K562 (cell line): ENCODE results near the gene JADE2. TPM values are rescaled to one million over a fixed set of nuclear protein-coding genes. Genes with fewer than 3 reads are reported as not detected.

Experiments used
- ADNP ChIP-seq: fragments of 200-800 bp; sonication (Bioruptor generic); IDR thresholded peaks from 2 replicates; pipeline ENCODE4 v1.6.1; 2016; ENCODE audit warnings: missing genetic modification characterization, missing compliant biosample characterization
- CBFA2T3 ChIP-seq: fragments of 450-650 bp; IDR thresholded peaks from 2 replicates; pipeline ENCODE4 v1.6.1; 2017
- ELF4 ChIP-seq: fragments of 450-650 bp; formaldehyde crosslinking; IDR thresholded peaks from 2 replicates; pipeline ENCODE4 v1.4.0; 2022; ENCODE audit warnings: missing genetic modification characterization
- GTF2F1 ChIP-seq: IDR thresholded peaks from 2 replicates; pipeline ENCODE4 v1.6.1; 2011; ENCODE audit warnings: low read depth, low read length, improper control_type of control experiment
- MECOM ChIP-seq: fragments of 250-450 bp; sonication (Bioruptor Pico); IDR thresholded peaks from 2 replicates; pipeline ENCODE4 v1.8.0; 2022; ENCODE audit warnings: inconsistent platforms
- NCOA4 ChIP-seq: fragments of 450-650 bp; IDR thresholded peaks from 2 replicates; pipeline ENCODE4 v1.6.1; 2018; ENCODE audit warnings: mild to moderate bottlenecking; ENCODE audit not compliant: partially characterized antibody
- NCOR1 ChIP-seq: fragments of 450-650 bp; IDR thresholded peaks from 2 replicates; pipeline ENCODE4 v1.6.1; 2016; ENCODE audit warnings: mild to moderate bottlenecking, moderate library complexity
- NFE2L1 ChIP-seq: fragments of 450-650 bp; IDR thresholded peaks from 2 replicates; pipeline ENCODE4 v1.6.1; 2016; ENCODE audit warnings: missing genetic modification characterization, low read depth, mild to moderate bottlenecking, missing compliant biosample characterization, moderate library complexity, borderline replicate concordance
- PCBP2 ChIP-seq: fragments of 200-400 bp; formaldehyde crosslinking; IDR thresholded peaks from 2 replicates; pipeline ENCODE4 v1.6.1; 2018; ENCODE audit warnings: low read length, low read depth, mild to moderate bottlenecking, moderate library complexity; ENCODE audit not compliant: poor library complexity, severe bottlenecking
- SMAD3 ChIP-seq: fragments of 450-650 bp; formaldehyde crosslinking; conservative IDR thresholded peaks from 2 replicates; pipeline ENCODE4 v1.4.0; 2020; ENCODE audit warnings: mild to moderate bottlenecking
- SP1 ChIP-seq: sonication (generic); formaldehyde crosslinking; IDR thresholded peaks from 2 replicates; pipeline ENCODE4 v1.8.1; 2022; ENCODE audit warnings: mild to moderate bottlenecking, missing genetic modification reagents
- SRSF9 ChIP-seq: fragments of 200-400 bp; formaldehyde crosslinking; IDR thresholded peaks from 2 replicates; pipeline ENCODE4 v1.6.1; 2017; ENCODE audit warnings: low read depth, low read length, borderline replicate concordance
- TSC22D4 ChIP-seq: fragments of 450-650 bp; IDR thresholded peaks from 2 replicates; pipeline ENCODE4 v1.6.1; 2016; ENCODE audit warnings: missing genetic modification characterization, missing biosample characterization, control low read depth
- ZEB2 ChIP-seq: fragments of 450-650 bp; IDR thresholded peaks from 2 replicates; pipeline ENCODE4 v1.6.1; 2016
- ZMIZ1 ChIP-seq, 2 experiments: fragments of 150-350 bp in 1 of 2; IDR thresholded peaks; 2 replicates each; pipeline ENCODE4 v1.6.1; 2012 to 2016; ENCODE audit warnings: low read depth in 2 of 2, low read length in 2 of 2, mild to moderate bottlenecking in 1 of 2, moderate library complexity in 1 of 2
- ZNF197 ChIP-seq: fragments of 200-800 bp; sonication (Bioruptor generic); IDR thresholded peaks from 2 replicates; pipeline ENCODE4 v1.6.1; 2016; ENCODE audit warnings: low read depth, missing genetic modification characterization, missing compliant biosample characterization
- ZNF23 ChIP-seq: fragments of 250-450 bp; sonication (Bioruptor Pico); IDR thresholded peaks from 2 replicates; pipeline ENCODE4 v1.4.0; 2020; ENCODE audit warnings: mild to moderate bottlenecking
- ZNF232 ChIP-seq: sonication (generic); formaldehyde crosslinking; IDR thresholded peaks from 2 replicates; pipeline ENCODE4 v1.8.0; 2022; ENCODE audit warnings: mild to moderate bottlenecking, missing genetic modification reagents
- ZNF282 ChIP-seq: sonication (generic); formaldehyde crosslinking; IDR thresholded peaks from 2 replicates; pipeline ENCODE4 v1.8.1; 2023; ENCODE audit warnings: missing genetic modification reagents
- ZNF79 ChIP-seq: fragments of 250-450 bp; sonication (Bioruptor Pico); IDR thresholded peaks from 2 replicates; pipeline ENCODE4 v1.4.0; 2020; ENCODE audit warnings: low read depth, mild to moderate bottlenecking, moderate library complexity
- polyA plus RNA-seq, 8 experiments: library from polyadenylated mRNA; depleted of rRNA in 4 of 8; stranded (reverse) in 5 of 8; unstranded in 3 of 8; fragments of >200 nt; fragmentation: Nextera tagmentation in 2 of 8; fragmentation: Illumina TruSeq in 1 of 8; extraction: Ambion mirVana in 2 of 8; extraction: Trizol in 1 of 8; gene quantifications; 2 replicates each; pipeline versions ENCODE4 v1.2.1 to v1.2.3, GENCODE V29; 2011 to 2014; ENCODE audit warnings: inconsistent platforms in 1 of 8, missing spikeins in 1 of 8
- total RNA-seq, 7 experiments: library from RNA; depleted of rRNA in 6 of 7; stranded (reverse); fragments of >200 nt in 6 of 7; fragmentation: Illumina TruSeq in 2 of 7; extraction: Trizol in 2 of 7; gene quantifications; 2 replicates each; pipeline versions ENCODE4 v1.2.1 to v1.2.3, GENCODE V29; 2011 to 2021; ENCODE audit warnings: low replicate concordance in 1 of 7
- TF ChIP-seq, protein P1 (sequence below): fragments of 250-450 bp; sonication (Bioruptor Pico); IDR thresholded peaks from 2 replicates; pipeline ENCODE4 v1.5.0; 2021
- TF ChIP-seq, protein P2 (sequence below): IDR thresholded peaks from 3 replicates; pipeline ENCODE4 v1.6.1; 2011; ENCODE audit warnings: borderline replicate concordance, mild to moderate bottlenecking; ENCODE audit not compliant: insufficient read length, insufficient read depth
- TF ChIP-seq, protein P3 (sequence below): fragments of 250-450 bp; sonication (Bioruptor Pico); IDR thresholded peaks from 2 replicates; pipeline ENCODE4 v1.9.0; 2021; ENCODE audit warnings: mild to moderate bottlenecking

The JADE2 gene
- total and polyA plus RNA-seq, 9 of the 15 experiments (the other 6 are each of a cell fraction or from before 2014, with no cell fraction given): 0.50 to 23.3 (median 9.1) TPM

DNA sequence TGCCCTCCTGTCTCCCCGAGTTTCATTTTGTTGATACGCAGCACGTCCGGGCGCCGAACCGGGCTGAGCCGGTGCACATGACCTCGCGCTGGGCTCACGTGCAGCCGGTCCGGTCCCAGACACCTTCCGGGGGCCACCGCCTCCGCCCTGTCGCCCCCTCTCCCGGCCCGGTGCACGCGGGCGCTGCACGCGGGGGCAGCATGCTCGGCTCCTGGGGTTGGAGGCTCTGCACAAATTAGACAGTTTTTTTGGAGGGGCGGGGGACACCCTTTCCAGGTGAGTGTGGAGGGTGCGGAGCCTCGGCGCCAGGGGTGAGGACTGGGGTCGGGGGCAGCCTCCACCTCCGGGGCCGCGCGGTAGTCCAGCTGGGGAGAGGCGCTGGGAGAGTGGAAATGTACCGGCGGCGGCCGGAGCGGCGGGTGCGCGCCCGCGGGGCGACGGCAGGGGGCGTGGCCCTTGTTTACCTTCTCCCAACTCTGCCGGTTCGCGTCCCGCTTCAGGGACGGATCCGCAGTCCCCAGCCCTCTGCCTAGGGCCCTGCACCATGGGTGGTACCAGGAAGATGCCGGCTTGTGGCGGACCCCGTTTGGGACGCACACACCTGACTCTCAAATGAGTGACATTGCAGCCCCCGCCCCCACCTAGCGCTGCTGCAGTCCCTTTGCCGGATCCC is 1.1 kb downstream of the JADE2 start (continued):
- TF ChIP-seq ADNP (tag) (peak; percentile 92), PCBP2 (no peak), ZNF23 (CRISPR knock-in tag) (no peak), NFE2L1 (tag) (no peak), CBFA2T3 (no peak), ZNF79 (CRISPR knock-in tag) (no peak), ZMIZ1 (IDR thresholded peaks at IDR 0.05; ENCODE audit: low read depth in 2 of 2, low read length in 2 of 2) (no peak), ZNF197 (CRISPR knock-in tag) (no peak), NCOA4 (no peak), ZEB2 (no peak; the same call in 1 of the 2 replicates), ZNF282 (CRISPR knock-in tag) (no peak), ELF4 (CRISPR knock-in tag) (no peak), NCOR1 (no peak), SRSF9 (no peak), ZNF232 (CRISPR knock-in tag) (0 out of 2 replicates have a peak, but pooled peaks have one; percentile 65), TSC22D4 (no peak), SMAD3 (CRISPR knock-in tag) (no peak), SP1 (CRISPR knock-in tag) (no peak; the same call in 1 of the 2 replicates), GTF2F1 (no peak), MECOM (CRISPR knock-in tag) (no peak)
- TF ChIP-seq, protein P1, sequence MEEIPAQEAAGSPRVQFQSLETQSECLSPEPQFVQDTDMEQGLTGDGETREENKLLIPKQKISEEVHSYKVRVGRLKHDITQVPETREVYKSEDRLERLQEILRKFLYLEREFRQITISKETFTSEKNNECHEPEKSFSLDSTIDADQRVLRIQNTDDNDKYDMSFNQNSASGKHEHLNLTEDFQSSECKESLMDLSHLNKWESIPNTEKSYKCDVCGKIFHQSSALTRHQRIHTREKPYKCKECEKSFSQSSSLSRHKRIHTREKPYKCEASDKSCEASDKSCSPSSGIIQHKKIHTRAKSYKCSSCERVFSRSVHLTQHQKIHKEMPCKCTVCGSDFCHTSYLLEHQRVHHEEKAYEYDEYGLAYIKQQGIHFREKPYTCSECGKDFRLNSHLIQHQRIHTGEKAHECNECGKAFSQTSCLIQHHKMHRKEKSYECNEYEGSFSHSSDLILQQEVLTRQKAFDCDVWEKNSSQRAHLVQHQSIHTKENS: no peak
- TF ChIP-seq, protein P2, sequence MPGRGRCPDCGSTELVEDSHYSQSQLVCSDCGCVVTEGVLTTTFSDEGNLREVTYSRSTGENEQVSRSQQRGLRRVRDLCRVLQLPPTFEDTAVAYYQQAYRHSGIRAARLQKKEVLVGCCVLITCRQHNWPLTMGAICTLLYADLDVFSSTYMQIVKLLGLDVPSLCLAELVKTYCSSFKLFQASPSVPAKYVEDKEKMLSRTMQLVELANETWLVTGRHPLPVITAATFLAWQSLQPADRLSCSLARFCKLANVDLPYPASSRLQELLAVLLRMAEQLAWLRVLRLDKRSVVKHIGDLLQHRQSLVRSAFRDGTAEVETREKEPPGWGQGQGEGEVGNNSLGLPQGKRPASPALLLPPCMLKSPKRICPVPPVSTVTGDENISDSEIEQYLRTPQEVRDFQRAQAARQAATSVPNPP: no peak
- TF ChIP-seq, protein P3, sequence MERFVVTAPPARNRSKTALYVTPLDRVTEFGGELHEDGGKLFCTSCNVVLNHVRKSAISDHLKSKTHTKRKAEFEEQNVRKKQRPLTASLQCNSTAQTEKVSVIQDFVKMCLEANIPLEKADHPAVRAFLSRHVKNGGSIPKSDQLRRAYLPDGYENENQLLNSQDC: no peak
